Activated CD8-positive, alpha-beta T cell treated with anti-CD3 and anti-CD28 coated beads for 36 hours (primary cell): ENCODE data around the gene DIS3. TPM values are rescaled to one million over a fixed set of nuclear protein-coding genes. Genes with fewer than 3 reads are reported as not detected.
A peak's percentile ranks its signal among the peaks of the same experiment; 100 is the strongest.

Experiments used
- ATAC-seq: fragments of 200-7000 bp; cut with Tn5 transposase; one replicate; pipeline ENCODE4 v1.10.0; 2021; ENCODE audit warnings: mild to moderate bottlenecking, moderate library complexity
- CTCF ChIA-PET: fragments of 350-600 bp; sonication (Branson Sonifier 250); formaldehyde crosslinking; loops from one replicate; lab custom pipeline; 2021; ENCODE audit warnings: antibody characterized with exemption; lab: Charles Lee
- POLR2A ChIA-PET: fragments of 350-600 bp; sonication (Branson Sonifier 250); formaldehyde crosslinking; loops from one replicate; lab custom pipeline; 2021; ENCODE audit warnings: antibody characterized with exemption; lab: Charles Lee
- DNase-seq: peaks from one replicate; pipeline ENCODE4 v3.0.0-alpha.2; 2020
- H3K27ac Mint-ChIP-seq: one replicate; pipeline ENCODE4 v1.8.0; 2021; ENCODE audit warnings: mild to moderate bottlenecking, mixed read lengths
- H3K27me3 Mint-ChIP-seq: one replicate; pipeline ENCODE4 v1.8.0; 2021; ENCODE audit warnings: mixed read lengths
- H3K36me3 Mint-ChIP-seq: one replicate; pipeline ENCODE4 v1.8.0; 2021; ENCODE audit warnings: low read depth, mixed read lengths
- H3K4me1 Mint-ChIP-seq: one replicate; pipeline ENCODE4 v1.8.0; 2021; ENCODE audit warnings: low read depth, mixed read lengths
- H3K4me3 Mint-ChIP-seq: one replicate; pipeline ENCODE4 v1.8.0; 2021; ENCODE audit warnings: mild to moderate bottlenecking, moderate library complexity, mixed read lengths
- H3K9me3 Mint-ChIP-seq: one replicate; pipeline ENCODE4 v1.8.0; 2021; ENCODE audit warnings: mixed read lengths
- CTCF ChIP-seq: fragments of 200-600 bp; IDR thresholded peaks from one replicate; pipeline ENCODE4 v1.8.0; 2022; ENCODE audit warnings: antibody characterized with exemption, mild to moderate bottlenecking
- intact Hi-C: fragments of 100-400 bp; cut with micrococcal nuclease; formaldehyde crosslinking; loops from one replicate; pipeline ENCODE4 v1.10.0; 2022
- total RNA-seq, 2 experiments: library from RNA; stranded (reverse); gene quantifications; one replicate each; pipeline ENCODE4 v1.2.3, GENCODE V29; 2021

DIS3 gene
- total RNA-seq, 2 experiments from 2014 or later: 51.6 to 52.0 TPM

GRCh38 chr13:72774019-72774418 lies 7.7 kb downstream of the DIS3 start:
- Mint-ChIP-seq H3K27me3 (no peaks in the 10 kb centered on the region), H3K9me3 (no peaks in the 10 kb centered on the region), H3K4me1 (peaks cover 10% of the 10 kb centered on the region), H3K27ac (no peak overlapping the region), H3K4me3 (no peak overlapping the region), H3K36me3 (peaks cover 52% of the 10 kb centered on the region)
- DNase-seq (no peak), ATAC-seq (no peak)
- intact Hi-C loops: no loop called here
- ChIA-PET POLR2A (no interaction called here), CTCF (no interaction called here)
- TF ChIP-seq CTCF: no peak

GRCh38 chr13:72763411-72763810 lies 18.3 kb downstream of the DIS3 start:
- POLR2A ChIA-PET: no interaction called here
- no peaks in the 10 kb centered on the region for H3K4me1 Mint-ChIP-seq
- no peaks in the 10 kb centered on the region for H3K27me3 Mint-ChIP-seq
- no peaks in the 10 kb centered on the region for H3K9me3 Mint-ChIP-seq
- no peak overlapping the region for H3K4me3 Mint-ChIP-seq
- peaks cover 54% of the 10 kb centered on the region for H3K36me3 Mint-ChIP-seq
- intact Hi-C loops: no loop called here
- CTCF ChIA-PET: no interaction called here
- H3K27ac Mint-ChIP-seq: no peak overlapping the region
- ATAC-seq: no peak
- no peak for TF ChIP-seq CTCF
- no peak for DNase-seq

DNA sequence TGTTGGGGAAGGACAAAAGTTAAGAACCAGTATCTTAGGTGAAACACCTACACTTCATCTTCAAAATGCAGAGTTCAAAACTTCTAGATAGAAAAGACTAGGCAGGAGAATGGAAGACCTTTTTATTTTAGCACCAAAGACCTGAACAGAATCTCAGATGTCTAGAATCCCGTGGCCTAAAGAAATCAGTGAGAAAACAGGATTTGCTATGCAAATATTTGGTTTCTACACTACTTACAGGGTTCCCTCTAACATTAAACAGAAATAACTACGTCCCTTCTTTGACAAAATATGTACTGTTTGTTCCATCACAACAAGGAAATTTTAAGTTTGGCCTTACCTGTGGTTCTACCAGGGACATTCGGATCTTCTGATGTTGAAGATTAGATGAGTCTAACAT lies 21.5 kb downstream of the DIS3 start:
- Mint-ChIP-seq H3K27ac (no peak overlapping the region), H3K27me3 (no peaks in the 10 kb centered on the region), H3K36me3 (peaks cover 53% of the 10 kb centered on the region), H3K4me1 (no peaks in the 10 kb centered on the region), H3K9me3 (no peaks in the 10 kb centered on the region), H3K4me3 (no peak overlapping the region)
- CTCF ChIA-PET: no interaction called here
- no peak for ATAC-seq
- TF ChIP-seq CTCF: no peak
- POLR2A ChIA-PET: no interaction called here
- intact Hi-C loops: no loop called here
- no peak for DNase-seq

DNA sequence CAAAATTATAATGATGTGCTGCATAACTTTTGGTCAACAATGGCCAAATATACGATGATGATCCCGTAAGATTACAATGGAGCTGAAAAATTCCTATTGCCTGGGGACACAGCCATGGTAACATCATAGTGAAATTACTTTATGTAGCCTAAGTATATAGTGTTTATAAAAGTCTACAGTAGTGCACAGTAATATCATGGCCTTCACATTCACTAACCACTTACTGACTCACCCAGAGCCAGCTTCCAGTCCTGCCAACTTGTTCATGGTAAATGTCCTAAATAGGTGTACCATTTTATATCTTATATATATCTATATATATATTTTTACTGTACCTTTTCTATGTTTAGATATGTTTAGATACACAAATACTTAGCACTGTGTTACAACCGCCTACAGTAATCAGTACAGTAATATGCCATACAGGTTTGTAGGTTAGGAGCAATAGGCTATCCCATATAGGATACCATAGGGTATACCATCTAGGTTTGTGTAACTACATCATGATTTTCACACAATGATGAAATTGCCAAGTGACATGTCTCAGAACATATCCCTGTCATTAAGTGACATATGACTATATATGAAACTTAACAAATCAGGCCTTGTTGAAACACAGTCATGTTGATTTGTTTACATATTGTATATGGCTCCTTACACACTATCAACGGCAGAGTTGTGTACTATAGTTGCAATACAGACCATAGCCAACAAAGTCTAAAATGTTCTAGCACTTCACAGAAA lies 23.7 kb downstream of the DIS3 start:
- intact Hi-C loops: no loop called here
- H3K27me3 Mint-ChIP-seq: no peaks in the 10 kb centered on the region
- H3K4me1 Mint-ChIP-seq: no peaks in the 10 kb centered on the region
- no peaks in the 10 kb centered on the region for H3K9me3 Mint-ChIP-seq
- ChIA-PET POLR2A (no interaction called here), CTCF (interaction anchor here (1.3 kb wide), 1 partner anchor 9 kb away, joined by 4 read pairs; no protein-coding TSS in a partner anchor)
- peak; percentile 51 for ATAC-seq
- DNase-seq: no peak
- H3K4me3 Mint-ChIP-seq: no peak overlapping the region
- peaks cover 51% of the 10 kb centered on the region for H3K36me3 Mint-ChIP-seq
- H3K27ac Mint-ChIP-seq: peak overlapping the region; percentile 10
- TF ChIP-seq CTCF: no peak

DNA sequence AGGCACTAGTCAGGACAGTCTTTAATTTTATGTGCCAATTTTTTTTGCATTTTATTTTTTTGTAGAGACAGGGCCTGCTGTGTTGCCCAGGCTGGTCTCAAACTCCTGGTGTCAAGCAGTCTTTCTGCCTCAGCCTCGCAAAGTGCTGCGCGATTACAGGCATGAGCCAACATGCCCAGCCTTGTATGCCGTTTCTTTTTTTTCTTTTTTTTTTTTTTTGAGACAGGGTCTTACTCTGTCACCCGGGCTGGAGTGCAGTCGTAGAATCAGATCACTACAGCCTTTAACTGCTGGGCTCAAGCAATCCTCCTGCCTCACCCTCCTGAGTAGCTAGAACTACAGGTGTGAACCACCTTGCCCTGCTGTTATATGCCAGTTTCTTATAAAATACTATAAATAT lies 27.6 kb downstream of the DIS3 start:
- Mint-ChIP-seq H3K27ac (no peak overlapping the region), H3K9me3 (peaks cover 2% of the 10 kb centered on the region), H3K4me3 (no peak overlapping the region), H3K27me3 (no peaks in the 10 kb centered on the region), H3K4me1 (peaks cover 5% of the 10 kb centered on the region), H3K36me3 (peaks cover 51% of the 10 kb centered on the region)
- TF ChIP-seq CTCF: no peak
- intact Hi-C loops: no loop called here
- no peak for ATAC-seq
- ChIA-PET POLR2A (no interaction called here), CTCF (no interaction called here)
- no peak for DNase-seq
